Measurements from ENCODE around the gene PCDHGA7. TPM values are rescaled to one million over a fixed set of nuclear protein-coding genes. Genes with fewer than 3 reads are reported as not detected.
"Not testable (repeated sequence)": the region's sequence is repeated elsewhere in the genome, so short reads cannot be mapped to it uniquely, and the experiment has no call there.

PCDHGA7 gene
- total and polyA plus RNA-seq, 4 donors: 5.2 to 6.7 (median 6.3) TPM

DNA sequence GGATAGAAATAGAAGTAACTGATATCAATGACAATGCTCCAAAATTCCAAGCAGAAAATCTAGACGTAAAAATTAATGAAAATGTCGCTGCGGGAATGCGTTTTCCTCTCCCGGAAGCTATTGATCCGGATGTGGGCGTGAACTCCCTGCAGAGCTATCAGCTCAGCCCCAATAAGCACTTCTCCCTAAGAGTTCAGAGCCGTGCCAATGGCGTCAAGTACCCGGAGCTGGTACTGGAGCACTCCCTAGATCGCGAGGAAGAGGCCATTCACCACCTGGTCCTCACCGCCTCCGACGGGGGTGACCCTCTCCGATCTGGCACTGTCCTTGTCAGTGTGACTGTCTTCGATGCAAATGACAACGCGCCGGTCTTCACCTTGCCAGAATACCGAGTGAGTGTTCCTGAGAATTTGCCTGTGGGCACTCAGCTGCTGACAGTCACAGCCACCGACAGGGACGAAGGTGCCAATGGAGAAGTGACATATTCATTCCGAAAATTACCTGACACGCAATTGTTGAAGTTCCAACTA, 31.1 kb downstream of the PCDHGA7 start:
- Histone ChIP-seq H3K4me3 (ENCODE audit: low read depth, low read length) (no peak overlapping the region), H3K4me1 (ENCODE audit: control insufficient read depth, insufficient read depth, low read length) (peaks cover 14% of the 10 kb centered on the region), H3K27me3 (ENCODE audit: control insufficient read depth, insufficient read depth, low read length) (peaks cover 2% of the 10 kb centered on the region), H3K36me3 (ENCODE audit: control insufficient read depth, insufficient read depth, low read length) (peaks cover 21% of the 10 kb centered on the region), H3K9me3 (ENCODE audit: control insufficient read depth, insufficient read depth, low read length) (peaks cover 61% of the 10 kb centered on the region), H3K27ac (ENCODE audit: low read depth, low read length) (no peak overlapping the region)
- 19% methylated on average over 21 of the region's 25 CpGs for WGBS (ENCODE audit: insufficient coverage)
- peak in 1 of 6 donors; percentile 4 for DNase-seq (ENCODE audit: low read depth in 4 of 6, low spot score in 6 of 6)

DNA sequence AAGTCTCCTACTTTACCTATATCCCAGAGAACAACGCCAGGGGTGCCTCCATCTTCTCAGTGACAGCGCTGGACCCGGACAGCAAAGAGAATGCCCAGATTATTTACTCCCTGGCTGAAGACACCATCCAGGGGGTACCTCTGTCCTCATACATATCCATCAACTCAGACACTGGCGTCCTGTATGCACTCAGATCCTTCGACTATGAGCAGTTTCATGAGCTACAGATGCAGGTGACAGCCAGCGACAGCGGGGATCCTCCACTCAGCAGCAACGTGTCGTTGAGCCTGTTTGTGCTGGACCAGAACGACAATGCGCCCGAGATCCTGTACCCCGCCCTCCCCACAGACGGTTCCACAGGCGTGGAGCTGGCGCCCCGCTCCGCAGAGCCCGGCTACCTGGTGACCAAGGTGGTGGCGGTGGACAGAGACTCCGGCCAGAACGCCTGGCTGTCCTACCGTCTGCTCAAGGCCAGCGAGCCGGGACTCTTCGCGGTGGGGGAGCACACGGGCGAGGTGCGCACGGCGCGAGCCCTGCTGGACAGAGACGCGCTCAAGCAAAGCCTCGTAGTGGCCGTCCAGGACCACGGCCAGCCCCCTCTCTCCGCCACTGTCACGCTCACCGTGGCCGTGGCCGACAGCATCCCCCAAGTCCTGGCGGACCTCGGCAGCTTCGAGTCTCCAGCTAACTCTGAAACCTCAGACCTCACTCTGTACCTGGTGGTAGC, 32.2 kb downstream of the PCDHGA7 start:
- peaks cover 28% of the 10 kb centered on the region for H3K36me3 ChIP-seq (ENCODE audit: control insufficient read depth, insufficient read depth, low read length)
- 22% methylated on average over 38 of the region's 46 CpGs for WGBS (ENCODE audit: insufficient coverage)
- not testable (repeated sequence) for H3K27me3 ChIP-seq (ENCODE audit: control insufficient read depth, insufficient read depth, low read length); H3K4me3 ChIP-seq (ENCODE audit: low read depth, low read length); H3K27ac ChIP-seq (ENCODE audit: low read depth, low read length); DNase-seq (ENCODE audit: low read depth in 4 of 6, low spot score in 6 of 6)
- H3K4me1 ChIP-seq (ENCODE audit: control insufficient read depth, insufficient read depth, low read length): peaks cover 13% of the 10 kb centered on the region
- peaks cover 63% of the 10 kb centered on the region for H3K9me3 ChIP-seq (ENCODE audit: control insufficient read depth, insufficient read depth, low read length)

DNA sequence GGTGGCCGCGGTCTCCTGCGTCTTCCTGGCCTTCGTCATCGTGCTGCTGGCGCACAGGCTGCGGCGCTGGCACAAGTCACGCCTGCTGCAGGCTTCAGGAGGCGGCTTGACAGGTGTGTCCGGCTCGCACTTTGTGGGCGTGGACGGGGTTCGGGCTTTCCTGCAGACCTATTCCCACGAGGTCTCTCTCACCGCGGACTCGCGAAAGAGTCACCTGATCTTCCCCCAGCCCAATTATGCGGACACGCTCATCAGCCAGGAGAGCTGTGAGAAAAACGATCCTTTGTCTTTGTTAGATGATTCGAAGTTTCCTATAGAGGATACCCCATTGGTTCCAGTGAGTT, 32.7 kb downstream of the PCDHGA7 start:
- H3K27me3 ChIP-seq (ENCODE audit: control insufficient read depth, insufficient read depth, low read length); H3K4me3 ChIP-seq (ENCODE audit: low read depth, low read length); DNase-seq (ENCODE audit: low read depth in 4 of 6, low spot score in 6 of 6); H3K4me1 ChIP-seq (ENCODE audit: control insufficient read depth, insufficient read depth, low read length); H3K27ac ChIP-seq (ENCODE audit: low read depth, low read length): not testable (repeated sequence)
- WGBS (ENCODE audit: insufficient coverage): 20% methylated on average over 16 of the region's 24 CpGs
- H3K36me3 ChIP-seq (ENCODE audit: control insufficient read depth, insufficient read depth, low read length): peaks cover 26% of the 10 kb centered on the region
- H3K9me3 ChIP-seq (ENCODE audit: control insufficient read depth, insufficient read depth, low read length): peaks cover 63% of the 10 kb centered on the region

DNA sequence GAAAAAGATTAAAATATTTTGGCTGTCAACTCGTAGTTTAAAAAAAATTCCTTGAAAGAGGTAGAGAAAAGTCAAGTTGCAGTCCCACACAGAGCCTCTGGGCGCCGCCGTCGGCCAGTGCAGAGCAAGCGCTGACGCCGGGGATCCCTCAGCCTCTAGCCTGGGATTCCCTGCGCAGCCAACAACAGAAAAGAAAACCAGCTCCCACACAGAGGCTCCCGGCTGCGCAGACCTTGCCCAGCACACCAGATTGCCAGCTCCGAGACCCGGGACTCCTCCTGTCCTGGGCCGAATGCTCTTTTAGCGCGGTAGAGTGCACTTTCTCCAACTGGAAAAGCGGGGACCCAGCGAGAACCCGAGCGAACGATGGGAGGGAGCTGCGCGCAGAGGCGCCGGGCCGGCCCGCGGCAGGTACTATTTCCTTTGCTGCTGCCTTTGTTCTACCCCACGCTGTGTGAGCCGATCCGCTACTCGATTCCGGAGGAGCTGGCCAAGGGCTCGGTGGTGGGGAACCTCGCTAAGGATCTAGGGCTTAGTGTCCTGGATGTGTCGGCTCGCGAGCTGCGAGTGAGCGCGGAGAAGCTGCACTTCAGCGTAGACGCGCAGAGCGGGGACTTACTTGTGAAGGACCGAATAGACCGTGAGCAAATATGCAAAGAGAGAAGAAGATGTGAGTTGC, 35.1 kb downstream of the PCDHGA7 start, which contains the start of gene PCDHGB7:
TSS of gene PCDHGB7 (plus strand) at position 184 of the 679 bp plus-strand sequence. CDS start at position 367, 183 bp downstream.
- DNase-seq (ENCODE audit: low read depth in 4 of 6, low spot score in 6 of 6): peak in 2 of 6 donors; percentile 73 to 78
- not testable (repeated sequence) for H3K27me3 ChIP-seq (ENCODE audit: control insufficient read depth, insufficient read depth, low read length)
- Histone ChIP-seq H3K4me1 (ENCODE audit: control insufficient read depth, insufficient read depth, low read length) (peaks cover 19% of the 10 kb centered on the region), H3K36me3 (ENCODE audit: control insufficient read depth, insufficient read depth, low read length) (peaks cover 29% of the 10 kb centered on the region), H3K9me3 (ENCODE audit: control insufficient read depth, insufficient read depth, low read length) (peaks cover 73% of the 10 kb centered on the region), H3K4me3 (ENCODE audit: low read depth, low read length) (peak within 1 kb of the TSS; percentile 32), H3K27ac (ENCODE audit: low read depth, low read length) (peak within 1 kb of the TSS; percentile 57)
- 9% methylated on average over 36 of the region's 47 CpGs for WGBS (ENCODE audit: insufficient coverage)

DNA sequence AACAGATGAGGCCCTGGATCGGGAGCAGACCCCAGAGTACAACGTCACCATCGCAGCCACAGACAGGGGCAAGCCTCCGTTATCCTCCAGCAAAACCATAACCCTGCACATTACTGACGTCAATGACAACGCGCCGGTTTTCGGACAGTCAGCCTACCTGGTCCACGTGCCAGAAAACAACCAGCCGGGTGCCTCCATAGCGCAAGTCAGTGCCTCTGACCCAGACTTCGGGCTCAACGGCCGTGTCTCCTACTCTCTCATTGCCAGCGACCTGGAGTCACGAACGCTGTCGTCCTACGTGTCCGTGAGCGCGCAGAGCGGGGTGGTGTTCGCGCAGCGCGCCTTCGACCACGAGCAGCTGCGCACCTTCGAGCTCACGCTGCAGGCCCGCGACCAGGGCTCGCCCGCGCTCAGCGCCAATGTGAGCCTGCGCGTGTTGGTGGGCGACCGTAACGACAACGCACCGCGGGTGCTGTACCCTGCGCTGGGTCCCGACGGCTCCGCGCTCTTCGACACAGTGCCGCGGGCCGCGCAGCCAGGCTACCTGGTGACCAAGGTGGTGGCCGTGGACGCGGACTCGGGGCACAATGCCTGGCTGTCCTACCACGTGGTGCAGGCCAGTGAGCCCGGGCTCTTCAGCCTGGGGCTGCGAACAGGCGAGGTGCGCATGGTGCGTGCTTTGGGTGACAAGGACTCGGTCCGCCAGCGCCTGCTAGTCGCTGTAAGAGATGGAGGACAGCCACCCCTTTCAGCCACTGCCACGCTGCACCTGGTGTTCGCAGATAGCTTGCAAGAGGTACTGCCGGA, 36.7 kb downstream of the PCDHGA7 start:
- H3K9me3 ChIP-seq (ENCODE audit: control insufficient read depth, insufficient read depth, low read length): peaks cover 76% of the 10 kb centered on the region
- H3K36me3 ChIP-seq (ENCODE audit: control insufficient read depth, insufficient read depth, low read length): peaks cover 26% of the 10 kb centered on the region
- H3K4me3 ChIP-seq (ENCODE audit: low read depth, low read length): no peak overlapping the region
- no peak overlapping the region for H3K27ac ChIP-seq (ENCODE audit: low read depth, low read length)
- H3K27me3 ChIP-seq (ENCODE audit: control insufficient read depth, insufficient read depth, low read length): no peaks in the 10 kb centered on the region
- DNase-seq (ENCODE audit: low read depth in 4 of 6, low spot score in 6 of 6): no peak
- WGBS (ENCODE audit: insufficient coverage): 22% methylated on average over 74 of the region's 74 CpGs
- H3K4me1 ChIP-seq (ENCODE audit: control insufficient read depth, insufficient read depth, low read length): peaks cover 22% of the 10 kb centered on the region

DNA sequence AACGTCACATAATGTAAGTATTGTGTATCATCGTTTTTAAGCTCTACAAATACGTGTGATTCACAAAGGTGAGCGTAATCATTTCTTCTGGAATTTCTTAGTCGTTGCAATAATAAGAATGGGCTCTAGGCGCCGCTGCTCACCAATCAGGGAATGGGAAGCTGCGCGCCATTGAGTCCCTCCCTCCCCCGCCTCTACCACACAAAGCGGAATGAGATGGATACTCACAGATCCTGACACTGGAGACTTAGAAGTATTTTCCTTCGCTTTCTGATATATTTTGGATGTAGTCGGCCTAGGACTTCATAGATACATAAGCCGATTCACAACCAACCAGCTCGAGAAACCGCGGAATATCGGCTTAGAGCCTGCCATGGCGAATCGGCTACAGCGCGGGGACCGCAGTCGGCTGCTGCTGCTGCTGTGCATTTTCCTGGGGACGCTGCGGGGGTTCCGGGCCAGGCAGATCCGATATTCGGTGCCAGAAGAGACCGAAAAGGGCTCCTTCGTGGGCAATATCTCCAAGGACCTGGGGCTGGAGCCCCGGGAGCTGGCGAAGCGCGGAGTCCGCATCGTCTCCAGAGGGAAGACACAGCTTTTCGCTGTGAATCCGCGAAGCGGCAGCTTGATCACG, 38.4 kb downstream of the PCDHGA7 start, which contains the start of gene PCDHGA11:
TSS of gene PCDHGA11 (plus strand) at position 197 of the 634 bp plus-strand sequence. CDS start at position 374, 177 bp downstream.
- Histone ChIP-seq H3K27ac (ENCODE audit: low read depth, low read length) (no peak within 1 kb of the TSS), H3K36me3 (ENCODE audit: control insufficient read depth, insufficient read depth, low read length) (peaks cover 26% of the 10 kb centered on the region), H3K9me3 (ENCODE audit: control insufficient read depth, insufficient read depth, low read length) (peaks cover 75% of the 10 kb centered on the region), H3K4me3 (ENCODE audit: low read depth, low read length) (peak within 1 kb of the TSS; percentile 26), H3K4me1 (ENCODE audit: control insufficient read depth, insufficient read depth, low read length) (peaks cover 22% of the 10 kb centered on the region), H3K27me3 (ENCODE audit: control insufficient read depth, insufficient read depth, low read length) (no peaks in the 10 kb centered on the region)
- peak in 2 of 6 donors; percentile 55 to 73 for DNase-seq (ENCODE audit: low read depth in 4 of 6, low spot score in 6 of 6)
- 11% methylated on average over 34 of the region's 42 CpGs for WGBS (ENCODE audit: insufficient coverage)

DNA sequence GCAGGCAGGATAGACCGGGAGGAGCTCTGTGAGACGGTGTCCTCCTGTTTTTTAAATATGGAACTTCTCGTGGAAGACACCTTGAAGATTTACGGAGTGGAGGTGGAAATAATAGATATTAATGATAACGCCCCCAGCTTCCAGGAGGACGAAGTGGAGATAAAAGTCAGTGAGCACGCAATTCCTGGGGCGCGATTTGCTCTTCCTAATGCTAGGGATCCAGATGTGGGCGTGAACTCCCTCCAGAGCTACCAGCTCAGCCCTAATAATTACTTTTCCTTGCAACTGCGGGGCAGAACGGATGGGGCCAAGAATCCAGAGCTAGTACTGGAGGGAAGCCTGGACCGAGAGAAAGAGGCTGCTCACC, 38.9 kb downstream of the PCDHGA7 start:
- Histone ChIP-seq H3K36me3 (ENCODE audit: control insufficient read depth, insufficient read depth, low read length) (peaks cover 26% of the 10 kb centered on the region), H3K27me3 (ENCODE audit: control insufficient read depth, insufficient read depth, low read length) (no peaks in the 10 kb centered on the region), H3K9me3 (ENCODE audit: control insufficient read depth, insufficient read depth, low read length) (peaks cover 75% of the 10 kb centered on the region), H3K4me3 (ENCODE audit: low read depth, low read length) (peak overlapping the region; percentile 26), H3K4me1 (ENCODE audit: control insufficient read depth, insufficient read depth, low read length) (peaks cover 22% of the 10 kb centered on the region), H3K27ac (ENCODE audit: low read depth, low read length) (no peak overlapping the region)
- DNase-seq (ENCODE audit: low read depth in 4 of 6, low spot score in 6 of 6): no peak
- 11% methylated on average over 7 of the region's 13 CpGs for WGBS (ENCODE audit: insufficient coverage)

DNA sequence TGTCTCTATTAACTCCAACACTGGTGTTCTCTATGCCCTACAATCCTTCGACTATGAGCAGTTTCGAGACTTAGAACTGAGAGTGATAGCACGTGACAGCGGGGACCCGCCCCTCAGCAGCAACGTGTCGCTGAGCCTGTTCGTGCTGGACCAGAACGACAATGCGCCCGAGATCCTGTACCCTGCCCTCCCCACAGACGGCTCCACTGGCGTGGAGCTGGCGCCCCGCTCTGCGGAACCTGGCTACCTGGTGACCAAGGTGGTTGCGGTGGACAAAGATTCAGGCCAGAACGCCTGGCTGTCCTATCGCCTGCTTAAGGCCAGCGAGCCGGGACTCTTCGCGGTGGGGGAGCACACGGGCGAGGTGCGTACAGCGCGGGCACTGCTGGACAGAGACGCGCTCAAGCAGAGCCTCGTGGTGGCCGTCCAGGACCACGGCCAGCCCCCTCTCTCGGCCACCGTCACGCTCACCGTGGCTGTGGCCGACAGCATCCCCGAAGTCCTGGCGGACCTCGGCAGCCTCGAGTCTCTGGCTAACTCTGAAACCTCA, 40.3 kb downstream of the PCDHGA7 start:
- no peaks in the 10 kb centered on the region for H3K27me3 ChIP-seq (ENCODE audit: control insufficient read depth, insufficient read depth, low read length)
- WGBS (ENCODE audit: insufficient coverage): 21% methylated on average over 42 of the region's 42 CpGs
- H3K36me3 ChIP-seq (ENCODE audit: control insufficient read depth, insufficient read depth, low read length): peaks cover 26% of the 10 kb centered on the region
- H3K9me3 ChIP-seq (ENCODE audit: control insufficient read depth, insufficient read depth, low read length): peaks cover 84% of the 10 kb centered on the region
- H3K4me1 ChIP-seq (ENCODE audit: control insufficient read depth, insufficient read depth, low read length): peaks cover 22% of the 10 kb centered on the region
- DNase-seq (ENCODE audit: low read depth in 4 of 6, low spot score in 6 of 6): no peak
- no peak overlapping the region for H3K27ac ChIP-seq (ENCODE audit: low read depth, low read length)
- H3K4me3 ChIP-seq (ENCODE audit: low read depth, low read length): no peak overlapping the region

Data from spinal cord (tissue), 10 donors.